Measurements from ENCODE around the gene HES4.

GRCh38 chr1:998995-999724 lies 737 bp downstream of the HES4 start:
- TF ChIP-seq, protein P1, sequence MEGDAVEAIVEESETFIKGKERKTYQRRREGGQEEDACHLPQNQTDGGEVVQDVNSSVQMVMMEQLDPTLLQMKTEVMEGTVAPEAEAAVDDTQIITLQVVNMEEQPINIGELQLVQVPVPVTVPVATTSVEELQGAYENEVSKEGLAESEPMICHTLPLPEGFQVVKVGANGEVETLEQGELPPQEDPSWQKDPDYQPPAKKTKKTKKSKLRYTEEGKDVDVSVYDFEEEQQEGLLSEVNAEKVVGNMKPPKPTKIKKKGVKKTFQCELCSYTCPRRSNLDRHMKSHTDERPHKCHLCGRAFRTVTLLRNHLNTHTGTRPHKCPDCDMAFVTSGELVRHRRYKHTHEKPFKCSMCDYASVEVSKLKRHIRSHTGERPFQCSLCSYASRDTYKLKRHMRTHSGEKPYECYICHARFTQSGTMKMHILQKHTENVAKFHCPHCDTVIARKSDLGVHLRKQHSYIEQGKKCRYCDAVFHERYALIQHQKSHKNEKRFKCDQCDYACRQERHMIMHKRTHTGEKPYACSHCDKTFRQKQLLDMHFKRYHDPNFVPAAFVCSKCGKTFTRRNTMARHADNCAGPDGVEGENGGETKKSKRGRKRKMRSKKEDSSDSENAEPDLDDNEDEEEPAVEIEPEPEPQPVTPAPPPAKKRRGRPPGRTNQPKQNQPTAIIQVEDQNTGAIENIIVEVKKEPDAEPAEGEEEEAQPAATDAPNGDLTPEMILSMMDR (conservative IDR thresholded peaks at IDR 0.05 in 1 of 2, IDR thresholded peaks at IDR 0.05 in 1 of 2; ENCODE audit: low read depth in 1 of 2, low read length in 2 of 2) = no peak
- TF ChIP-seq EZH2 (IDR thresholded peaks at IDR 0.05; ENCODE audit: low read length, missing control alignments) = peak; percentile 91

Data from fibroblast of lung (primary cell).